ENCODE measurements around the gene HACD2. TPM values are rescaled to one million over a fixed set of nuclear protein-coding genes. Genes with fewer than 3 reads are reported as not detected.

The HACD2 gene
- total RNA-seq, 1 donor from 2014 or later = 34.3 TPM

GRCh38 chr3:123586131-123586530 is 1.3 kb upstream of the HACD2 start:
- peaks cover 8% of the 10 kb centered on the region for H3K9me3 ChIP-seq (ENCODE audit: insufficient read depth, low read depth, low read length)
- Mint-ChIP-seq H3K27me3 (ENCODE audit: low read depth, unreplicated experiment) (no peaks in the 10 kb centered on the region), H3K4me3 (ENCODE audit: unreplicated experiment) (no peak overlapping the region), H3K36me3 (ENCODE audit: low read depth, unreplicated experiment) (peaks cover 17% of the 10 kb centered on the region), H3K4me1 (ENCODE audit: low read depth, unreplicated experiment) (peaks cover 2% of the 10 kb centered on the region), H3K9me3 (ENCODE audit: unreplicated experiment) (peaks cover 9% of the 10 kb centered on the region), H3K27ac (ENCODE audit: unreplicated experiment) (no peak overlapping the region)
- H4K20me1 ChIP-seq (ENCODE audit: insufficient read depth, low read length) = peaks cover 23% of the 10 kb centered on the region
- peak overlapping the region; percentile 94 for H3K27ac ChIP-seq (ENCODE audit: low read depth, low read length)
- H2AFZ ChIP-seq (ENCODE audit: low read depth, low read length) = peak overlapping the region; percentile 92
- no peaks in the 10 kb centered on the region for H3K27me3 ChIP-seq (ENCODE audit: insufficient read depth, low read length)
- FAIRE-seq (no peak), DNase-seq (ENCODE audit: low read depth) (peak; percentile 54)
- peaks cover 23% of the 10 kb centered on the region for H3K4me1 ChIP-seq (ENCODE audit: insufficient read depth, low read length)
- H3K4me3 ChIP-seq (ENCODE audit: insufficient read depth, low read depth, low read length) = peak overlapping the region; percentile 85
- H3K4me2 ChIP-seq (ENCODE audit: low read length) = peak overlapping the region; percentile 89
- peaks cover 38% of the 10 kb centered on the region for H3K79me2 ChIP-seq (ENCODE audit: insufficient read depth, low read length)
- TF ChIP-seq, protein P1, sequence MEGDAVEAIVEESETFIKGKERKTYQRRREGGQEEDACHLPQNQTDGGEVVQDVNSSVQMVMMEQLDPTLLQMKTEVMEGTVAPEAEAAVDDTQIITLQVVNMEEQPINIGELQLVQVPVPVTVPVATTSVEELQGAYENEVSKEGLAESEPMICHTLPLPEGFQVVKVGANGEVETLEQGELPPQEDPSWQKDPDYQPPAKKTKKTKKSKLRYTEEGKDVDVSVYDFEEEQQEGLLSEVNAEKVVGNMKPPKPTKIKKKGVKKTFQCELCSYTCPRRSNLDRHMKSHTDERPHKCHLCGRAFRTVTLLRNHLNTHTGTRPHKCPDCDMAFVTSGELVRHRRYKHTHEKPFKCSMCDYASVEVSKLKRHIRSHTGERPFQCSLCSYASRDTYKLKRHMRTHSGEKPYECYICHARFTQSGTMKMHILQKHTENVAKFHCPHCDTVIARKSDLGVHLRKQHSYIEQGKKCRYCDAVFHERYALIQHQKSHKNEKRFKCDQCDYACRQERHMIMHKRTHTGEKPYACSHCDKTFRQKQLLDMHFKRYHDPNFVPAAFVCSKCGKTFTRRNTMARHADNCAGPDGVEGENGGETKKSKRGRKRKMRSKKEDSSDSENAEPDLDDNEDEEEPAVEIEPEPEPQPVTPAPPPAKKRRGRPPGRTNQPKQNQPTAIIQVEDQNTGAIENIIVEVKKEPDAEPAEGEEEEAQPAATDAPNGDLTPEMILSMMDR (IDR thresholded peaks at IDR 0.05; ENCODE audit: insufficient read depth, low read depth, low read length) = no peak
- TF ChIP-seq EZH2 (IDR thresholded peaks at IDR 0.05; ENCODE audit: insufficient read depth, low read length) = no peak
- peaks cover 7% of the 10 kb centered on the region for H3K36me3 ChIP-seq (ENCODE audit: insufficient read depth, low read length)
- H3K9ac ChIP-seq (ENCODE audit: low read length) = peak overlapping the region; percentile 88

GRCh38 chr3:123584284-123584987 is 417 bp downstream of the HACD2 start:
- Histone ChIP-seq H3K9me3 (ENCODE audit: insufficient read depth, low read depth, low read length) (no peaks in the 10 kb centered on the region), H3K79me2 (ENCODE audit: insufficient read depth, low read length) (peaks cover 38% of the 10 kb centered on the region), H3K4me3 (ENCODE audit: insufficient read depth, low read depth, low read length) (peak overlapping the region; percentile 85), H3K27me3 (ENCODE audit: insufficient read depth, low read length) (no peaks in the 10 kb centered on the region), H3K36me3 (ENCODE audit: insufficient read depth, low read length) (peaks cover 7% of the 10 kb centered on the region), H4K20me1 (ENCODE audit: insufficient read depth, low read length) (peaks cover 23% of the 10 kb centered on the region), H2AFZ (ENCODE audit: low read depth, low read length) (peak overlapping the region; percentile 59), H3K4me2 (ENCODE audit: low read length) (peak overlapping the region; percentile 89), H3K9ac (ENCODE audit: low read length) (peak overlapping the region; percentile 88), H3K27ac (ENCODE audit: low read depth, low read length) (peak overlapping the region; percentile 94), H3K4me1 (ENCODE audit: insufficient read depth, low read length) (peaks cover 23% of the 10 kb centered on the region)
- FAIRE-seq = no peak
- H3K4me3 Mint-ChIP-seq (ENCODE audit: unreplicated experiment) = no peak overlapping the region
- peak overlapping the region; percentile 50 for H3K27ac Mint-ChIP-seq (ENCODE audit: unreplicated experiment)
- TF ChIP-seq EZH2 (IDR thresholded peaks at IDR 0.05; ENCODE audit: insufficient read depth, low read length) = no peak
- TF ChIP-seq, protein P1 (IDR thresholded peaks at IDR 0.05; ENCODE audit: insufficient read depth, low read depth, low read length) = no peak
- peaks cover 4% of the 10 kb centered on the region for H3K9me3 Mint-ChIP-seq (ENCODE audit: unreplicated experiment)
- H3K27me3 Mint-ChIP-seq (ENCODE audit: low read depth, unreplicated experiment) = no peaks in the 10 kb centered on the region
- H3K36me3 Mint-ChIP-seq (ENCODE audit: low read depth, unreplicated experiment) = peaks cover 7% of the 10 kb centered on the region
- H3K4me1 Mint-ChIP-seq (ENCODE audit: low read depth, unreplicated experiment) = peaks cover 2% of the 10 kb centered on the region
- no peak for DNase-seq (ENCODE audit: low read depth)

DNA sequence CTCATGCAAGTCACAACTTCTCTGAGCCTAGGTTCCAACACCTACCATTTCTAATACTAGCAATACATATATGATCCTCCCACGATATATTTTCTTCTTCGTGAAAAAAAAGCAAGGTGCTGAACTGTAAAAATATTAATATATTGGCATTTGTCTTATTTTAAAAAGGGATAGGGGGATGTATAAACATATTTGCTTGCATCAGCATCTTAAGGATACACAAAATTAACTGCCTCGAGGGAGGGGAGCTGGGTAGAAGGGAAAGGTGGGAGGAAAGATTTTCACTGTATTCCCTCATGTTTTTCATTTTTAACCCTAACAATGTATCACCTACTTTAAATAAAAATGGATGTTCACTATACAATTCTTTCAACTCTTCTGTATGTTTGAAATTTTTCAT is 1.3 kb downstream of the HACD2 start:
- Histone ChIP-seq H3K4me3 (ENCODE audit: insufficient read depth, low read depth, low read length) (peak overlapping the region; percentile 85), H3K27ac (ENCODE audit: low read depth, low read length) (no peak overlapping the region), H3K4me2 (ENCODE audit: low read length) (peak overlapping the region; percentile 89), H3K36me3 (ENCODE audit: insufficient read depth, low read length) (peaks cover 10% of the 10 kb centered on the region), H4K20me1 (ENCODE audit: insufficient read depth, low read length) (peaks cover 23% of the 10 kb centered on the region), H2AFZ (ENCODE audit: low read depth, low read length) (no peak overlapping the region), H3K79me2 (ENCODE audit: insufficient read depth, low read length) (peaks cover 38% of the 10 kb centered on the region), H3K9ac (ENCODE audit: low read length) (no peak overlapping the region), H3K27me3 (ENCODE audit: insufficient read depth, low read length) (no peaks in the 10 kb centered on the region), H3K9me3 (ENCODE audit: insufficient read depth, low read depth, low read length) (no peaks in the 10 kb centered on the region), H3K4me1 (ENCODE audit: insufficient read depth, low read length) (peaks cover 23% of the 10 kb centered on the region)
- TF ChIP-seq, protein P1 (IDR thresholded peaks at IDR 0.05; ENCODE audit: insufficient read depth, low read depth, low read length) = no peak
- TF ChIP-seq EZH2 (IDR thresholded peaks at IDR 0.05; ENCODE audit: insufficient read depth, low read length) = no peak
- Mint-ChIP-seq H3K36me3 (ENCODE audit: low read depth, unreplicated experiment) (peaks cover 3% of the 10 kb centered on the region), H3K27me3 (ENCODE audit: low read depth, unreplicated experiment) (no peaks in the 10 kb centered on the region), H3K4me1 (ENCODE audit: low read depth, unreplicated experiment) (peaks cover 2% of the 10 kb centered on the region), H3K27ac (ENCODE audit: unreplicated experiment) (no peak overlapping the region), H3K9me3 (ENCODE audit: unreplicated experiment) (no peaks in the 10 kb centered on the region), H3K4me3 (ENCODE audit: unreplicated experiment) (no peak overlapping the region)
- FAIRE-seq (no peak), DNase-seq (ENCODE audit: low read depth) (no peak)
